ENCODE measurements around the gene CDK14.

DNA sequence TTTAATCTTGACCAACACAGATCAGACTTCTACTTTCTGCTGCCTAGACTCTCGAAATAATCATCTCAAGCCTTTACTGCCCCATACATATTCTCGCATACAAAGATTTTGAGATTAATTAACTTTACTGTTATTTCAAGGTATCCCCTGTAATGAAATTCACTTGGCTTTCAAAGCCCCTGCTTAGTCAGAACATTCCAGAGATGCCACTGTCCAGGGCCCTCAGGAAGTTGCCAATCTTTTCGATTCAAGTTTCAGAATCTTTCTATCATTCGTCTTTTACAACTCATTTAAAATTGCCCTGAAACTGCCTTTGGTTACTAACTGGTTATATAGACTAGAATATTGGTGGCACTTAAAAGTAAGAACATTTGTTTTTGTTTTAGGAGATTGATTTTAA, 320.2 kb downstream of the CDK14 start:
- TF ChIP-seq, protein P1, sequence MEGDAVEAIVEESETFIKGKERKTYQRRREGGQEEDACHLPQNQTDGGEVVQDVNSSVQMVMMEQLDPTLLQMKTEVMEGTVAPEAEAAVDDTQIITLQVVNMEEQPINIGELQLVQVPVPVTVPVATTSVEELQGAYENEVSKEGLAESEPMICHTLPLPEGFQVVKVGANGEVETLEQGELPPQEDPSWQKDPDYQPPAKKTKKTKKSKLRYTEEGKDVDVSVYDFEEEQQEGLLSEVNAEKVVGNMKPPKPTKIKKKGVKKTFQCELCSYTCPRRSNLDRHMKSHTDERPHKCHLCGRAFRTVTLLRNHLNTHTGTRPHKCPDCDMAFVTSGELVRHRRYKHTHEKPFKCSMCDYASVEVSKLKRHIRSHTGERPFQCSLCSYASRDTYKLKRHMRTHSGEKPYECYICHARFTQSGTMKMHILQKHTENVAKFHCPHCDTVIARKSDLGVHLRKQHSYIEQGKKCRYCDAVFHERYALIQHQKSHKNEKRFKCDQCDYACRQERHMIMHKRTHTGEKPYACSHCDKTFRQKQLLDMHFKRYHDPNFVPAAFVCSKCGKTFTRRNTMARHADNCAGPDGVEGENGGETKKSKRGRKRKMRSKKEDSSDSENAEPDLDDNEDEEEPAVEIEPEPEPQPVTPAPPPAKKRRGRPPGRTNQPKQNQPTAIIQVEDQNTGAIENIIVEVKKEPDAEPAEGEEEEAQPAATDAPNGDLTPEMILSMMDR (IDR thresholded peaks at IDR 0.05) = no peak
- no peak for TF ChIP-seq POLR2A (IDR thresholded peaks at IDR 0.05)
- no peak for TF ChIP-seq EP300 (IDR thresholded peaks at IDR 0.05)

Data from ovary (tissue), 3 donors.